Psoas muscle (tissue), 8 donors: Measurements from ENCODE around the gene ZBTB7A. TPM values are rescaled to one million over a fixed set of nuclear protein-coding genes. Genes with fewer than 3 reads are reported as not detected.

Experiments
- ATAC-seq, 4 donors: fragments of 200-7000 bp; cut with Tn5 transposase; one replicate each; pipeline ENCODE4 v1.9.1; 2020; ENCODE audit warnings: moderate library complexity in 3 of 4, mild to moderate bottlenecking in 2 of 4
- DNase-seq, 2 donors: peaks; one replicate each; pipeline ENCODE4 v3.0.0-alpha.2; 2020
- H3K27ac ChIP-seq: fragments of 200-600 bp; one replicate; pipeline ENCODE4 v1.8.0; 2022
- H3K27me3 ChIP-seq, 3 donors: fragments of 200-600 bp in 1 of 3; one replicate each; pipeline versions ENCODE4 v1.6.1 to v1.8.0; 2013 to 2022; ENCODE audit warnings: low read length in 2 of 3, mild to moderate bottlenecking in 2 of 3, moderate library complexity in 1 of 3; ENCODE audit not compliant: insufficient read depth in 3 of 3
- H3K36me3 ChIP-seq, 2 donors: fragments of 200-600 bp in 1 of 2; one replicate each; pipeline versions ENCODE4 v1.6.1 to v1.8.0; 2013 to 2022; ENCODE audit warnings: low read depth in 1 of 2, mild to moderate bottlenecking in 1 of 2, moderate library complexity in 1 of 2; ENCODE audit not compliant: insufficient read depth in 1 of 2
- H3K4me1 ChIP-seq: fragments of 200-600 bp; one replicate; pipeline ENCODE4 v1.8.0; 2022
- H3K4me3 ChIP-seq: fragments of 200-600 bp; one replicate; pipeline ENCODE4 v1.8.0; 2022; ENCODE audit warnings: mild to moderate bottlenecking
- H3K9me3 ChIP-seq: fragments of 200-600 bp; one replicate; pipeline ENCODE4 v1.8.0; 2022
- WGBS, 3 donors: extraction: QIAGEN DNeasy Blood & Tissue Kit; methylation state at CpG; one replicate each; pipeline versions ENCODE4 v1.1.6 to v1.1.7; 2013; 5-methylcytosine and 5-hydroxymethylcytosine counted together
- intact Hi-C, 2 donors: fragments of 100-400 bp; cut with DNase I; formaldehyde crosslinking; loops; one replicate each; pipeline versions ENCODE4 v1.11.0 to v1.14.2; 2022
- polyA plus RNA-seq, 3 donors: library from polyadenylated mRNA; stranded (reverse); fragments of 200-250 nt; gene quantifications; one replicate each; pipeline ENCODE4 v1.2.3, GENCODE V29; 2013
- total RNA-seq, 4 donors: library from RNA; stranded (reverse); fragmentation: NEBNext Ultra II Directional in 2 of 4; extraction: Animal tissue kit (Norgen Biotek cat#: 25700) in 2 of 4; gene quantifications; one replicate each; pipeline versions ENCODE4 v1.2.1 to v1.2.4, GENCODE V29; 2021 to 2023
- TF ChIP-seq, protein P1 (sequence below): fragments of 200-600 bp; IDR thresholded peaks from one replicate; pipeline ENCODE4 v1.8.0; 2022; ENCODE audit warnings: antibody characterized with exemption
- donor health status: healthy with polysubstance abuse.
- donor health status: DM: no; HTN: no; CAD: no; lungs with moderate emphysema.
- donor health status: Bipolar disorder and iron deficiency.
- donor health status: healthy.
- donor health status: DM: yes; HTN: yes; CAD: no.
- donor health status: DM: no; HTN: no; CAD: no.
- donor health status: DM: no; HTN: no; CAD: no.
- donor health status: DM: yes; HTN: yes; CAD: no.

Gene ZBTB7A
- total and polyA plus RNA-seq, 7 donors = 18.5 to 55.9 (median 25.7) TPM

DNA sequence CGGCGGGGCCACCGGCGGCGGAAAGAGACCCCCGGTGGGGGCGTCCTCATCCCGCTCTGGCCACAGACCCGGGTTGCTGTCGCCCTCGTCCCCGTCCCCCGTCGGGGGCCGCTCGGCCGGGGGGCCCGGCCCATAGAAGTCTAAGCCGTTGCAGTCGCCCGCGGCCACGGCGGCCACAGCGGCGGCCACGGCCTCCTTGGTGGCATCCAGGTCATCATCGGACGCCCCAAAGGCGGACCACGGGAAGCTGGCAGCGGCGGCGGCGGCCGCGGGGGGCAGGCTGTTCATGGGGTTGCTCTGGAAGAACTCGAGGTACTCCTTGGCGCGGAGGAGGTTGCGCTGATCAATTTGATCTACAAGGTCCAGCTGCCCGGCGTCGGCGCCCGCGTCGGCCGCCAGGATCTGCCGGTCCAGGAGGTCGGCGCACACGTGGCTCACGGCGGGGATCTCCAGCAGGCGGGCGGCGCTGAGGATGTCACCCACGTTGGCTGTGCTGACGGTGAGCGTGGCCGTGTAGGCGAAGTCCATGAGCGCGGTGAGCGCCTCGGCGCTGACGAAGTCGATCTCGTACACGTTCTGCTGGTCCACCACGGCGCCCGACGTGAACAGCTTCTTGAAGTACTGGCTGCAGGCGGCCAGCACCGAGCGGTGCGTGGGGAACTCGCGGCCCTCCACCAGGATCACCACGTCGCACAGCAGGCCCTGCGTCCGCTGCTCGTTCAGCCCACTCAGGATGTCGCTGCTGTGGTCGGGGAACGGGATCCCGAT lies 12.1 kb downstream of the ZBTB7A start:
- peaks cover 40% of the 10 kb centered on the region for H3K4me1 ChIP-seq
- TF ChIP-seq, protein P1, sequence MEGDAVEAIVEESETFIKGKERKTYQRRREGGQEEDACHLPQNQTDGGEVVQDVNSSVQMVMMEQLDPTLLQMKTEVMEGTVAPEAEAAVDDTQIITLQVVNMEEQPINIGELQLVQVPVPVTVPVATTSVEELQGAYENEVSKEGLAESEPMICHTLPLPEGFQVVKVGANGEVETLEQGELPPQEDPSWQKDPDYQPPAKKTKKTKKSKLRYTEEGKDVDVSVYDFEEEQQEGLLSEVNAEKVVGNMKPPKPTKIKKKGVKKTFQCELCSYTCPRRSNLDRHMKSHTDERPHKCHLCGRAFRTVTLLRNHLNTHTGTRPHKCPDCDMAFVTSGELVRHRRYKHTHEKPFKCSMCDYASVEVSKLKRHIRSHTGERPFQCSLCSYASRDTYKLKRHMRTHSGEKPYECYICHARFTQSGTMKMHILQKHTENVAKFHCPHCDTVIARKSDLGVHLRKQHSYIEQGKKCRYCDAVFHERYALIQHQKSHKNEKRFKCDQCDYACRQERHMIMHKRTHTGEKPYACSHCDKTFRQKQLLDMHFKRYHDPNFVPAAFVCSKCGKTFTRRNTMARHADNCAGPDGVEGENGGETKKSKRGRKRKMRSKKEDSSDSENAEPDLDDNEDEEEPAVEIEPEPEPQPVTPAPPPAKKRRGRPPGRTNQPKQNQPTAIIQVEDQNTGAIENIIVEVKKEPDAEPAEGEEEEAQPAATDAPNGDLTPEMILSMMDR = no peak
- peaks cover 0 to 40% of the 10 kb centered on the region in 2 donors for H3K36me3 ChIP-seq
- no peaks in the 10 kb centered on the region for H3K9me3 ChIP-seq
- H3K27ac ChIP-seq = no peak overlapping the region
- intact Hi-C loops = no loop called here
- no peak for DNase-seq
- ATAC-seq = no peak
- WGBS, 3 donors = 95 to 97% (median 96%) methylated on average over 60 to 91 of the region's 91 CpGs
- H3K4me3 ChIP-seq = no peak overlapping the region
- no peaks in the 10 kb centered on the region for H3K27me3 ChIP-seq

DNA sequence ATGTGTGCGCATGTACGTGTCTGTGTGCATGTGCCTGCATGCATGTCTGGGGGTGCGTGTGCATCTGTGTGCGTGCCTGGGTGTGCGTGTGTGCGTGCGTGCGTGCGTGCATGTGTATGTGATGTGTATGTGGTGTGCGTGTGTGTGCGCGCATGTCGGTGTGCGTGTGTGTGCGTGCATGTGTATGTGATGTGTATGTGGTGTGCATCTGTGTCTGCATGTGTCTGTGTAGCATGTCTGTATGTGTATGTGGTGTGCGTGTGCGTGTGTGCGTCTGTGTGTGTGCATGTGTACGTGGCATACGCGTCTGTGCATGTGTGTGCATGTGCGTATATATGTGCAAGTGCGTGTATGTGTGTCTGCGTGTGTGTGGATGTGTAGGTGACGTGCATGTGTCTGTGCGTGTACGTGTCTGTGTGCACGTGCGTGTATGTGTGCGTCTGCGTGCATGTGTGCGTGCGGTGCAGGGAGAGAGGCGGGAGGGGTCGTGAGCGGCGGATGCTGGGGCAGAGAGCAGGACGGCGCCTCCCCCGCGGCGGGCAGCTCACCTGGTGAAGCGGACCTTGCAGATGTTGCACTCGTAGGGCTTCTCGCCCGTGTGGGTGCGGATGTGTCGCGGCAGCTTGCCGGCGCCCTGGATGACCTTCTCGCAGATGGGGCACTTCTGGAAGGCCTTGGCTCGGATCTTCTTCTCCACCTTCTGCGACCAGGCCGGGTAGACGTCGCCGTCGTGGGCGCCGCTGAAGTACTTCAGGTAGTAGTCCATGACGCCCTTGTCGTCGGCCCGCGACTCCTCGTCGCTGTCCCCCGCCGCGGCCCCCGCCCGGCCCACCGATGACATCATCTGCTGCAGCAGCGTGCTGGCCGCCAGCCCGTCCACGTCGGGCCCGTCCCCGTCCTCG lies 13.0 kb downstream of the ZBTB7A start:
- intact Hi-C loops = no loop called here
- H3K4me3 ChIP-seq = no peak overlapping the region
- no peaks in the 10 kb centered on the region for H3K27me3 ChIP-seq
- DNase-seq (no peak), ATAC-seq (no peak)
- TF ChIP-seq, protein P1 = no peak
- no peak overlapping the region for H3K27ac ChIP-seq
- peaks cover 0 to 40% of the 10 kb centered on the region in 2 donors for H3K36me3 ChIP-seq
- H3K9me3 ChIP-seq = no peaks in the 10 kb centered on the region
- WGBS, 3 donors = 90 to 92% (median 90%) methylated on average over 81 to 82 of the region's 82 CpGs
- peaks cover 39% of the 10 kb centered on the region for H3K4me1 ChIP-seq

DNA sequence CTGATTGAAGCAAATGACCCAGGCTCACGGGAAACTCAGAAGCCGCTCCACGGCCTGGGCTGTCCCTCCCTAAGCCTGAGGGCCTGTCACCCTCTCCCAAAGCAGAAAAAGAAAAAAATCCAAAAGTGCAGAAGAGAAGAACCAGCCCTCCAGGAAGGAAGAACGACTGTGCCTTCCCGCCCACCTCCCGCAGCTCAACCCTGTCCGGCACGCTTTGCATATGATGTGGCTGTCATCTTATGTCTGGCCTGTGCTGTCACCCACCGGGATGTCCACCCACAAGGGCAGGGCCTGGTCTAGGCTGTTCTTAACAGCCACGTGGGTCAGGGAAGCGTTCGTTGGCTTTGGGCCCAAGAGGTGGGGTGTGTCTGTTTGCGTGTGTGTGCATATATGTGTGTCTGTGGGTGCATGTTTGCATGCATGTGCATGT lies 13.7 kb downstream of the ZBTB7A start:
- Histone ChIP-seq H3K27ac (peak overlapping the region; percentile 69), H3K27me3 (no peaks in the 10 kb centered on the region), H3K4me3 (peak overlapping the region; percentile 46), H3K36me3 (peaks cover 0 to 47% of the 10 kb centered on the region in 2 donors), H3K4me1 (peaks cover 37% of the 10 kb centered on the region), H3K9me3 (no peaks in the 10 kb centered on the region)
- TF ChIP-seq, protein P1 = no peak
- intact Hi-C loops = no loop called here
- DNase-seq (no peak), ATAC-seq (no peak)
- WGBS, 3 donors = 32 to 43% (median 42%) methylated on average over 13 of the region's 13 CpGs

DNA sequence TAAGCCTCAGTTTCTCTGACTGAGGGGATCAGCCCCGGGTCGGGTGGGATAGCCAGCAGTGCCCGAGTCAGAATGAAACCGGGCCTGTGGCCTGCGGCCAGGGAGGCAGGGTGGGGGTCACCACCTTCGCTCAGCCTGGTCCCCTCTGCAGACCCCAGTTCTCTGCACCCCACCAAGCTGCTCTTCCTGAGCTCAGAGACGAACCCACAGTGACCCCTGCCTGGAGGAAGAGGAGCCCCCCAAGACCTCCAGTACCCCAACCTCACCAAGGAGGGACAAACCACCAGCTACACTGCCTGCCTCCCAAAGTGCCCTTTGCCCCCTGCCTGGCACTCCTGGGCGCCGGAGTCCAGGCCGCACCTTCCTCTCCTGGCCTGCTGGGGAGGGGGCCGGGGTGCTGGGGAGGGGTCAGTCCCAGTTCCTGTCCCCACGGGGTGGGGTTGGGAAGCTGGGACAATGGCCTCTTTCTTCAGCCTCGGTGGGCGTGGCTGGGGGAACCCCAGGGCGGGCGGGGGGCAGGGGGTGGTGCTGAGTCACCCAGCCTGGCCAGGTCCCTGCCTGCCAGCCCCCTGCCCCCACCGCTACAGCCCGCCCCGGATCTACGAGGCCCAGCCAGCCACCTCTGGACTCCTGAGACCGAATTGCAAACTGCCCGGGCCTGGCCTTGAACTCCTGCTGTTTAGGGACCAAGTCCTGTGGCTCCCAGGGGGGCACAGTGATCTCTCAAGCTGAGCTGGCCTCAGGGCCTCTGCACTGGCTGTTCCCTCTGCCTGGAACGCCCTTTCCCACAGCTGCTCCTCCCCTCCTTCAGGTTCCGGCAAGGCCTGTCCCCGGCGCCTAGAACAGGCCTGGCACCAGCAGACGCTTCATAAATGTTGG lies 14.3 kb downstream of the ZBTB7A start:
- Histone ChIP-seq H3K27me3 (no peaks in the 10 kb centered on the region), H3K9me3 (no peaks in the 10 kb centered on the region), H3K27ac (peak overlapping the region; percentile 69), H3K36me3 (peaks cover 0 to 52% of the 10 kb centered on the region in 2 donors), H3K4me3 (peak overlapping the region; percentile 46), H3K4me1 (peaks cover 34% of the 10 kb centered on the region)
- intact Hi-C loops = no loop called here
- DNase-seq = peak in 1 of 2 donors; percentile 66
- ATAC-seq = peak in 3 of 4 donors; percentile 29 to 32 (median 30)
- WGBS, 3 donors = 41 to 67% (median 46%) methylated on average over 18 to 27 of the region's 27 CpGs
- TF ChIP-seq, protein P1 = no peak
